Measurements from ENCODE around the gene NLRX1.
A peak's percentile ranks its signal among the peaks of the same experiment; 100 is the strongest.
"Not testable (repeated sequence)": the region's sequence is repeated elsewhere in the genome, so short reads cannot be mapped to it uniquely, and the experiment has no call there.

Gene NLRX1

GRCh38 chr11:119153049-119153818 lies 15.3 kb upstream of the NLRX1 start:
- no peak for DNase-seq

DNA sequence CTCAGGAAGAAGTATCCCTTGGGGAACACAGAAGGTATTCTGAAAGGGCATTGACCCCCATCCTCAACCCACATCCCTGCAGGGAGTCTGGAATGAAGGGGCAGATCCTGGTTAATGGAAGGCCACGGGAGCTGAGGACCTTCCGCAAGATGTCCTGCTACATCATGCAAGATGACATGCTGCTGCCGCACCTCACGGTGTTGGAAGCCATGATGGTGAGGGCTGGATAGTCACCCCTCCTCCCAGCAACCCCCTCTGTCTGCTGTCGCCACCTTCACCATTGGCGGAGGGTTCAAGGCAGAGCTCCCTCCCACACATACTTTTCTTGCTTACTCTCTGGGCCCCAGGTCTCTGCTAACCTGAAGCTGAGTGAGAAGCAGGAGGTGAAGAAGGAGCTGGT lies 14.3 kb upstream of the NLRX1 start:
- DNase-seq, result no peak

DNA sequence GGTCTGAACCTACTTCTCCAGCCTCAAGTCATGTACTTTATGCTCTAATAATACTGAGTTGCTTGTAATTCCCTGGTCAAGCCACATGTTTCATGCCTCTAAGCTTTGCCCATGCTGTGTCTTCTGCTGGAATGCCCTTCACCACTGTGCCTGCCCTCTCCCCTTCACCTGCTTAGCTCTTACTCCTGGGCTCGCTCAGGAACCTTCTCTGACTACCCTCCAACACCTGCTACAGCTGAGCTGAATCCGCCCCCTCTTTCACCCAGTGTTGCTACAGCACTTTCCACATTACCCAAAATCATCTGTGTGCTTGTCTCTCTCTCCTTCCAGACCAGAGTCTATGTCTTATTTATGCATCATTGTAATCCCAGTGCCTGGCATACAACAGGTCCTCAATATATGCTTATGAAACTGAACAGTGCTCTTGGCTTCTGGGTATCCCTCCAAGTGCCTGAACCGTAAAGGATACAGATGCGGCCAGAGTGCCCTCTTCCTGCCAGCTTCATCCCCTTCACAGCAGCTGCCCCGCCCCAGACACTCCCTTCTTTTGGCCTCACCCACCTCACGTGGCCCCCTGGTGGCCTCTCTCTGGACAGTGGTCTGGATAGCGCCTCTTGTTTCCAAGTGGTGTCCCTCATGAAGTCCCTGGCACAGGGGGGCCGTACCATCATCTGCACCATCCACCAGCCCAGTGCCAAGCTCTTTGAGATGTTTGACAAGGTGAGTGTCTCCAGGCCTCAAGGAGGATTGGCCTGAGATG lies 12.6 kb upstream of the NLRX1 start:
- no peak for DNase-seq

- DNase-seq, result no peak
Observed at GRCh38 chr11:119156496-119156895, 12.0 kb upstream of the NLRX1 start.

- no peak for DNase-seq
Observed at GRCh38 chr11:119157063-119157462, 11.5 kb upstream of the NLRX1 start.

DNA sequence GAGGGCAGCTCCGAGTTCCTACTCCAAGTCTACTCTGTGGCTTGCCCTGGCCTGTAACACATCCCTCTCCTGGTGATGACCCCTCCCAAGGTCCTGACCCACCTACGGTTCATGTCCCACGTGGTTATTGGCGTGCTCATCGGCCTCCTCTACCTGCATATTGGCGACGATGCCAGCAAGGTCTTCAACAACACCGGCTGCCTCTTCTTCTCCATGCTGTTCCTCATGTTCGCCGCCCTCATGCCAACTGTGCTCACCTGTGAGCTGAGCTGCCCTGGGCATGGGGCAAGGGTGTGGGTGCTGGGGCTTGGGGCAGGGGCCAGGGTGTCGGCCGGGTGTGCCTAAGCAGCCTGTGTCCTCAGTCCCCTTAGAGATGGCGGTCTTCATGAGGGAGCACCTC lies 10.1 kb upstream of the NLRX1 start:
- no peak for DNase-seq

GRCh38 chr11:119160151-119160550 lies 8.4 kb upstream of the NLRX1 start:
- DNase-seq, result no peak

- DNase-seq, result no peak
Observed at GRCh38 chr11:119161871-119162270, 6.7 kb upstream of the NLRX1 start.

DNA sequence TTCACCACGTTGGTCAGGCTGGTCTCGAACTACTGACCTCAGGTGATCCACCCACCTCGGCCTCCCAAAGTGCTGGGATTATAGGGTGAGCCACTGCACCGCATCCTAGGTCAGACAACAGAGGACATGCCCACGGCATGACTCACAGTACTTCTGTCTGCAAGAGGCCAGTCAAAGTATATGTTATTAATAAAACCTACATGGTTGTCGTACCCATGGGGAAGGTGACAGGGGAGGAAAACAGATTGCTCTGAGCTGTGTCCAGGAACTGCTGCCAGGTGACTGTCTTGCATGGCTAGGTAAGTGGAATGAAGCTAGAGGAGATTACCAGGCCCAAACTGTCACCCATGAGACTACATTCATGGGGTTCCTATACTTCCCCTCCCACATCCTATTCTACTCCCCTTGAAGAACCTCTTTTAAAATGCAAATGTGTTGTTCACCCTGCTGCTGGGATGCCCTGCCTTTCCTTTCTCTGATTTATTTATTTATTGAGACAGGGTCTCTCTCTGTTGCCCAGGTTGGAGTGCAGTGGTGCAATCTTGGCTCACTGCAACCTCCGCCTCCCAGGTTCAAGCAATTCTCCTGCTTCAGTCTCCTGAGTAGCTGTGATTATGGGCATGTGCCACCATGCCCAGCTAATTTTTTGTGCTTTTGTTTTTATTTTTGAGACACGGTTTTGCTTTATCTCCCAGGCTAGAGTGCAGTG lies 2.0 kb upstream of the NLRX1 start:
- DNase-seq, result no peak

GRCh38 chr11:119167077-119167458 lies 1.5 kb upstream of the NLRX1 start:
- DNase-seq, result not testable (repeated sequence)

DNA sequence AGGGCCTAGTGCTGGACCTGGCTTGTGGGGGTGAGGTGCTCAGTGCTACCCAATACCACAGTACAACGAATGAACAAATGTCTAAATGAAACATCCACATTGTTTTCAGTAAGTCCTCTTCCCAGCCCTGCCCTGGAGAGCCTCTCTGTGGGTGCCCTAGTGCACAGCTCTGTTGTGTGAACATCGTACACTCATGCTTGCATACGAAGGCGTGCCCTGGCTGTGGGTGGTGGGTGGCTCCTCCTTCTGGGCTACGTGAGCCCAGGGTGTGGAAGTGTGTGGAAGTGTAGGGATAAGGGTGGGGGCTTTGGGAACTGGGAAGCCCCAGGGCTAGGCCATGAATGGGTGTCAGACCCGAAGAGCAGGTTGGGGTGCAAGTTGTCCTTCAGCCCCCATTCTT lies 592 bp upstream of the NLRX1 start:
- no peak for DNase-seq

GRCh38 chr11:119169282-119169719 lies 776 bp downstream of the NLRX1 start:
- DNase-seq, result no peak

DNA sequence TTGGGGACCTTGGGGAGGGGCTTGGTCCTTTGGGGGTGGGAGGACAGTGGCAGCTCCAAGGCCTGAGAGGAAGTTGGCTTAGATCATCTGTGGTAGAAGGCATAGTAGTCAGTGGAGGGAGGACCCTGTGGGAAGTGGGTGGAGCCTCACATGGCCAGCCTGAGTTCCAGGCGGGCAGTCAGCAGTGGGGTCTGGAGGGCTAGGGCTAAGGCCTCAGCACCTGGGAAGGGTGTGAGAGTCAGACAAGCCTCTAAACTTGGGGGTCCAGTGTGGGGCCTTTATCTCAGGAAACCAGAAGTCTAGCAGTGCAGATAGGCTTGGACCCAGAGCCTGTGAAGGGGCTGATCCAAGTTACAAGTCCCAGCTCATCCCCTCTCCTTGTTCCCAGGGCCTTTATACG lies 4.0 kb downstream of the NLRX1 start:
- DNase-seq, result no peak

DNA sequence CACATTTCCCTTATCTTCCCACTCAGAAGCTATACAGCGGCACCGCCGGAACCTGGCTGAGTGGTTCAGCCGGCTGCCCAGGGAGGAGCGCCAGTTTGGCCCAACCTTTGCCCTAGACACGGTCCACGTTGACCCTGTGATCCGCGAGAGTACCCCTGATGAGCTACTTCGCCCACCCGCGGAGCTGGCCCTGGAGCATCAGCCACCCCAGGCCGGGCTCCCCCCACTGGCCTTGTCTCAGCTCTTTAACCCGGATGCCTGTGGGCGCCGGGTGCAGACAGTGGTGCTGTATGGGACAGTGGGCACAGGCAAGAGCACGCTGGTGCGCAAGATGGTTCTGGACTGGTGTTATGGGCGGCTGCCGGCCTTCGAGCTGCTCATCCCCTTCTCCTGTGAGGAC lies 4.9 kb downstream of the NLRX1 start:
- no peak for DNase-seq

DNA sequence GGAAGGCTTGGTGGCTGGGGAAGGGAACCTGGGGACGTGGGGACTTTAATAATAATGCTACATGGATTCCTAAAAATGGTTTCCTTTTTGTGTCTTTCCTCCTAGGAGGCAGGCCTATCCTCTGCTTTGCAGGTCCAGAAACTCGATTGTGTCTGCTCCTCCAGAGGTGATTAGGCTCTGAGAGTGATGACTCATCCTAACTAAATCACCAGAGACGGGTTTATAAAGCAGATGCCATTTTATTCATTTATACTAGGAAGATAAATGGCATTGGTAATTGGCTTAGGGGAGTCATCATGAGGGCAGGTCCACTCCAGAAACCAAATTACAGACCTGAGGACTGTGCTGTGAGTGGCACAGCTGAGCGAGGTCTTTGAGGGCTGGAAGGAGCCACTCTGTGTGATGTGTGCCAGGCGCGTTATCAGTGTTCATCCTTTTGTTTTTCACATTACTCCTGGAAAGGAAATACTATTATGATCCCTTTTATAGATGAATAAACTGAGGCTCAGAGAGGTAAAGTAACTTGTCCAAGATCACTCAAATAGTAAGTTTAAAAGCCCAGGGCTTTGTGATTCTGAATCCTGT lies 7.1 kb downstream of the NLRX1 start:
- DNase-seq, result peak; percentile 15

DNA sequence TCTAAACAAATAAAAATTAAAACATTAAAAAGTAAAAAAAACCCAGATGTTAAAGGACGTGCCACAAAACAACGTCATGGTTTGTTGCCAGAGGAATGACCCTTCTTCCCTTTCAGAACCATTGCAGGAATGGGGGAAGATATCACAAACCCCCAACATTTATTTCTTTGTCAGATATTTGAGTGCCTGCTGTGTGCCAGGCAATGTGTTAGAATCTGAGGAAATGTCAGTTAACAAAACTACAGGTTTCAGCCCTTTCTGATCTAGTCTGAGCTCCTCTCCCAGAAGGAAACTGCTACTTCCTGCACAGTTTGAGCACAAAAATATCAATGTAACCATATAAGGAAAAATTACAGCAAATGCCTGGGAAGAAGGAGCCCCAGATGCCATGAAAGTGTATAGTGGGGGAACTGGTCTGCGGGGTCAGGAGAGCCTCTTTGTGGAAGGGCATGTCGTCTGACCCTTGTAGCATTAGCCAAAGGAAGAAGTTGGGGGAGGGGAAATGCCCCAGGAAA lies 9.7 kb downstream of the NLRX1 start:
- no peak for DNase-seq

DNA sequence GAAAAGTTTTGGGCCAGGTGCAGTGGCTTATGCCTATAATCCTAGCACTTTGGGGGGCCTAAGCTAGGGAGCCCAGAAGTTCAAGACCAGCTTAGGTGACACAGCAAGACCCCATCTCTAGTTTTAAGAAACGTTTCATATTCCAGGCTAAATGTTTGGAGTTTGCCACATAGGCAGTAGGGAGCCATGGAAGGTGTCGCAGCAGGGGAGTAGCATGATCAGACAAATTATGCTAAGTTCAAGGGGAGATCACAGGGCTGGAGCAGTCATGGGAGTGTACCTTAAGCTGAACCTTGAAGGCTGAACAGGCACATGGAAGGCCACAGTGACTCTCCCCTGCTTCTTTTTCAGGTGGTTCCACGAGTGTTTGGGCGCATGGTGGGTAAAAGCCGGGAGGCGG lies 10.8 kb downstream of the NLRX1 start:
- no peak for DNase-seq

DNA sequence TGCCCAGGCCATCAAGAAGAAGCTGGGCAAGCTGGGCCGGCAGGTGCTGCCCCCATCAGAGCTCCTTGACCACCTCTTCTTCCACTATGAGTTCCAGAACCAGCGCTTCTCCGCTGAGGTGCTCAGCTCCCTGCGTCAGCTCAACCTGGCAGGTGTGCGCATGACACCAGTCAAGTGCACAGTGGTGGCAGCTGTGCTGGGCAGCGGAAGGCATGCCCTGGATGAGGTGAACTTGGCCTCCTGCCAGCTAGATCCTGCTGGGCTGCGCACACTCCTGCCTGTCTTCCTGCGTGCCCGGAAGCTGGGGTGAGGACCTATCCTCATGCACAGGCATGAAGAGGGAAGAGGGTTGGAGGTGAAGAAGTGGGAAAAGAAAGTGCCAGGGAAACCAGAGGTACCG lies 11.5 kb downstream of the NLRX1 start:
- DNase-seq, result peak; percentile 92

- no peak for DNase-seq
Observed at GRCh38 chr11:119180729-119181676, 12.5 kb downstream of the NLRX1 start.

- DNase-seq, result peak; percentile 48
Observed at GRCh38 chr11:119181677-119182412, 13.3 kb downstream of the NLRX1 start.

GRCh38 chr11:119184399-119184798 lies 15.9 kb downstream of the NLRX1 start:
- DNase-seq, result not testable (repeated sequence)

All from NCI-H2029 treated with DMSO at 0.1 percent for 48 hours (cell line).